ENCODE data around the gene CENPN. TPM values are rescaled to one million over a fixed set of nuclear protein-coding genes. Genes with fewer than 3 reads are reported as not detected.

The CENPN gene
- total RNA-seq, 1 donor from 2014 or later: 14.4 TPM

DNA sequence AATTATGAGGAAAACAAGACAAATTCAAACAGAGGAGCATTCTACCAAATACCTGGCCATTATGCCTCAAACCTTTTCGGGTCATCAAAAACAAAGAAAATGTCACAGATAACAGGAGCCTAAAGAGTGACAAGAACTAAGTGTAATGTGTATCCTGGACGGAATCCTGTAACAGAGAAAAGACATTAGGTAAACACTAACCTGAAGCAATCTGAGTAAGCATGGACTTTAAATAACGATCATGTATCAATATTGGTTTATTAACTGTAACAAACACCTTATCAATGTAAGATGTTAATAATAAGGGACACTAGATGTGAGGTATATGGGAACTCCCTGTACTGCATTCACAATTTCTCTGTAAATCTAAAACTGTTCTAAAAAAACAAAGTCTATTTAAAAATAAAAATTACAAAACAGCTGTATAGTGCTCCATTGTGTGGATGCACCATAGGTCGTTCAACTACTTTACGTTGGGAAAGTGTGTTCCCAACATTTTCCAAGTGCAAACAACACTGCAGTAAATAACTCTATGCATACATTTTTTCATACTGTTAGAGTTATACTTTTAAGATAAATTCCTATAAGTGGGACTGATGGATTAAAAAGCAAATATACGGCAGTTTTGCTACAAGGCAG, 15.1 kb upstream of the CENPN start:
- no peak for DNase-seq

DNA sequence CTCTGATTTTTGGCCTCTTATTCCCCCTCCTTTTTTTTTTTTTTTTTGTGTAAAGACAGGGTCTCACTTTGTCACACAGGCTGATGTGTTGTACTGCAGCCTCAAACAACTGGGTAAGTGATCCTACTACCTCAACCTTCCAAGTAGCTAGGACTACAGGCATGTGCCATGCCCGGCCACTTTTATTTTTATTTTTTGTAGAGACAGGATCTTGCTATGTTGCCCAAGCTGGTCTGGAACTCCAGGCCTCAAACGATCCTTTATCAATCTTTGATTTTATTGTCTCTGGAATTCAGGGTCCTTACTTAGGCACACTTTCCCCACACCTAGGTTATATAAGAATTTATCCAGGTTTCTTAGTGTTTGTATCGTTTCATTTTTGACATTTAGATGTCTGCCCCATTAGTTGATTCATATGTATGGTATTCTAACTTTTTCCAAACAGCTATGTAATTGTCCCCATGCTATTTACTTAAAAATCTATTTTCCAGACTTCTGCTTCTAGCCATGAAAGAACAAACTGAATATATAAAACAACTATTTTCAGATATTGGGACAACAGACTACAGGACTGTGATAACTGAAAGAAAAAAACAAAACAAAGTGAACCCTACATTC, 14.2 kb upstream of the CENPN start:
- no peak for DNase-seq

DNA sequence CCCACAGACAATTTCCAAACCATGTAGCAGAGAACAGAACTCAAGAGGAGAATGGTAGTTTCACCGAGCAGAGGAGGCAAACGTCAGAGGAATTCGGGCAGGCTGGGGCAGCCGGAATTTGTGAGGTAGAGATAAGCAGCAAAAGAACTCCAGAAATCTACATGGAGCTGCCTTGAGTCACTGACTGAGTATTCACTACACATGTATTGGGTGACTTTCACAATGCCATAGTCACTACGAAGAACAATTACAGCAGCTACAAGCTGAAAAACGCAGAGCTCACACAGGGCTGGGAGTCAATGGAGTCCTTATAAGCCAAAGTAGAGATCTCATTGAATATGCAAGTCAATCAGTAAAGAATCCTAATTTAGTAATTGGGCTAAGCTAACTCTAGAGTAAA, 13.7 kb upstream of the CENPN start:
- DNase-seq: no peak

DNA sequence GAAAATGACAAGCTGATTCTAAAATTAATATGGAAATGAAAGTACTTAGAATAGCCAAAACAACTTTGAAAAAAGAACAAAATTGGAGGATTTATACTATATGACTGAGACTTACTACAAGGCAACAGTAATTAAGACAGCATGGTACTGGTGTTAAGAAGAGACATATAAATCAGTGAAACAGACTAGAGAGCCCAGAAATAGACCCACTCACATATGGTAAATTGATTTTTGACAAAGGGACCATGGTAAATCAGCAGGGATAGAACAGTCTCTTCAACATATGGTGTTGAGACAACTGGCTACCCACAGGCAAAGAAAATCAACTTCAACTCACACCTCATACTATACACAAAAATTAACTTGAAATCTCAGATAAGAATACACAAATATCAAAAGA, 13.2 kb upstream of the CENPN start:
- no peak for DNase-seq

DNA sequence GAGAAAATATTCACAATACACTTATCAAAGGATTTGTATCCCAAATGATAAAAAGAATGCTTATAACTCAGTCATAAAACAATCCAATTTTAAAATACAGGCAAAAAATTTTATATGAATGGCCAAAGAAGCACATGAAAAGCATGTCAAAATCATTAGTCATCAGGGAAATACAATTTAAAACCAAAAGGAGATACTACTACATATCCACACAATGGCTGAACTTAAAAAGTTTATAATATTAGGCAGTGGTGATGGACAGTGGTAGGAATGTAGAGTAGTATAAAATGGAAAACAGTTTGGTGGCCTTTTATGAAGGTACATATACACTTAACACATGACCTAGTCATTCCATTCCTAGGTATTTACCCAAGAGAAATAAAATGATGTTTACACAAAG, 12.6 kb upstream of the CENPN start:
- no peak for DNase-seq

DNA sequence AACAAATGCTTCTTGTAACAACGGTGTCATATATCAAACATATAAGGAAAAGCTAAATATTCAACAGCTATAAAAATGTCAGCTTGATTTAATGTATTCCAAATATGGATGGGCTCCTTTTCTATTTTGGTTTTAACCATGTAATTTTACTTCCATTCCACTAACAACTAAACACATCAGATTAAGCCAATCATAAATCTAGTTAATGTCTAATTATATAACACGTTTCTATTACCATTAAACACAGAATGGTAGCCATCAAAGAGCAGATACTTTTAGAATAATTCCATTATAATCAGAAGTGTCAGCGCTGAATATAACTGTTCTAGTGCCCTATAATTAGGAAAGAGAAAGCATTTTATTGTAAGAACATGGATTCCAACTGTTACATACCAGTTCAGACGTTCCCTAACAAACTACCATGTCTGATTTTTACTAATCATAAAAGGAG, 10.3 kb upstream of the CENPN start:
- DNase-seq: no peak

DNA sequence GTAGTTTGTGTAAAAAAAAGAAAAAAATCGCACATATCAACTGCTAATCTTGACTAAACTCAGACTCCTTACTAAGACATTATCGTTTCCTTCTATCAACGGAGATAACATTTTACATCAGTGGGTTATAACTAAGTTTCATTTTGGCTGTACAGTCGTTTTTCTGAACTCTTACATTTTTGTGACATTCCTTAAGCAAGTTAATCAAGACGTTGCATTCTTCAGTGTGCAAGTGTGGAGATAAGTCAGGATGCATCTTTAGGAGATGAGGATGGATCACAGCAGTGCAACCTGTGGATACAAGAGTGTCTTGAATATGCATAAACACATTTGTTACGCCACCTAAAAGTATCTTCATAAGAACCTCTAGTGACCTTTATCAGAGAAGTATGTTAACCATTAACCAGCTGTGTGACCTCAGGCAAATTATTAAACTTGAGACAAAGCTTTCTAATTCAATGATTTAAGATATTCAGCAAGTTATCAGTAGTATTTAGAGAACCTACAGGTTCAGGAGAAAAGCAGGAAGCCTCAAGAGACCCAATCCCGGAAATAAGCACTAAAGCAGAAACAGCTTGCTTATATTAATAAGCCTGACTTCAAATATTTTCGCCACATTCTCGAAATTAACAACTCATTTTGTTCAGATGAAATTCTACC, 9.7 kb upstream of the CENPN start:
- DNase-seq: no peak

DNA sequence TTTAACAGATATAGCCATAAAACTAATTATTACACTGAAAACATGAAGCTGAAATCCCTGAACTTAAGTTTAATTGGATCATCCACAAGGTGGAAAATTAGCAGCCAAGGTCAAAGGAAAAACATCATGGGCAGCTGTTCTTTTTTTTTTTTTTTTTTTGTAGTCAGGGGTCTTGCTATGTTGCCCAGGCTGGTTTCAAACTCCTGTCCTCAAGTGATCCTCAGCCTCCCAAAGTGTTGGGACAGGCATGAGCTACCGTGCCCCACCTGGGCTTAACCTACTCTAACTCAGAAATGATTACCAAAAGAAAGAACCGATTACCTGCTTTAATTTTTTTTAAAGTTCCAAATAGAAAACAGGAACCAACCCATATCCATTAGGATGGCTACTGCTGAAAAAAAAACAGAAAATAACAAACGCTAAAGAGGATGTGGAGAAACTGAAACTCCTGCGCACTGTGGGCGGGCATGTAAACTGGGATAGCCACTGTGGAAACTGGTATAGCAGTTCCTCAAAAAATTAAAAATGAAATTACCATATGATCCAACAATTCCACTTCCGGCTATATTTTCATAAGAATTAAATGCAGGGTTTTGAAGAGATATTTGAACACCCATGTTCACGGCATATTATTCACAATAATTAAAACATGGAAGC, 8.9 kb upstream of the CENPN start:
- DNase-seq: no peak

DNA sequence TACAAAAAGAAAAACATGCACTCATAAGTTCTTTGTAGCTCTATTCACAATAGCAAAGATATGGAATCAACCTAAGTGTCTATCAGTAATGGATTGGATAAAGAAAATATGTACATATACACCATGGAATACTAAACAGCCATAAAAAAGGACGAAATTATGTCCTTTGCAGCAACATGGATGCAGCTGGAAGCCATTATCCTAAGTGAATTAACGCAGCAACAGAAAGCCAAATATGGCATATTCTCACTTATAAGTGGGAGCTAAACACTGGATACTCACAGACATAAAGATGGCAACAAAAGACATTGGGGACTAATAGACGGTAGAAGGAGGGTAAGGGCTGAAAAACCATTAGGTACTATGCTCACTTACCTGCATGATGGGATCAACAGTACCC, 6.1 kb upstream of the CENPN start:
- DNase-seq: no peak

DNA sequence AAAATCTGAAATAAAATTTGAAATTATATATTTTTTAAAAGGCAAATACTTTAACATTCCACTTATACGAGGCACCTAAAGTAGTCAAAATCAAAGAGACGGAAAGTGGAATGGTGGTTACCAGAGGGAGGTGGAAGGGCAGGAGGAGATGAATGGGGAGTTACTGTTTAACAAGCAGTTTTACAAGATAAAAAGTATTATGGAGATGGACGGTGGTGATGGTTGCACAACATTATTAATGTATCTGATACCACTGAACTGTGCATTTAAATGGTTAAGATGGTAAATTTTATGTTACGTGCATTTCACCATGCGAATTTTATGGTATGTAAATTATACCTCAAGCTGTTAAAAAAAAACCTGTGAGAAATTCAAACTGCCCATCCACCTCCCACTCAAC, 5.7 kb upstream of the CENPN start:
- DNase-seq: no peak

DNA sequence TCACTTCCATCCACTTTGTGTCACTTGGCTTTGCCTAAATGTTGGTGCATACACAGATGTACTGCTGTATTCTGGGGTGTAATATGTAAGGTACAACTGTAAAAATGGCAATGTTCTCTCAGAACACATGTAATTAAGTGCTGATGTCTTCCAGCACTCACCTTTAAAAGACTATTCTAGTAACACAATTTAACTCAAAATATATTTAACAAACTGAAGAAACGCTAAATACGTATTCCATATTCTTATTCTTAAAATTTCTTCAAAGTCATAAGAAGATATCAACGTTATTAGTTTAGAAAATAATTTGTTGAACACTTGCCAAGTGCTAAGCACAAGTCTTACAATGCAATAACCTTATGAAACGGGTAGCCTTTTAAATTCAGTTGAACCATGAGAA, 4.0 kb upstream of the CENPN start:
- no peak for DNase-seq

DNA sequence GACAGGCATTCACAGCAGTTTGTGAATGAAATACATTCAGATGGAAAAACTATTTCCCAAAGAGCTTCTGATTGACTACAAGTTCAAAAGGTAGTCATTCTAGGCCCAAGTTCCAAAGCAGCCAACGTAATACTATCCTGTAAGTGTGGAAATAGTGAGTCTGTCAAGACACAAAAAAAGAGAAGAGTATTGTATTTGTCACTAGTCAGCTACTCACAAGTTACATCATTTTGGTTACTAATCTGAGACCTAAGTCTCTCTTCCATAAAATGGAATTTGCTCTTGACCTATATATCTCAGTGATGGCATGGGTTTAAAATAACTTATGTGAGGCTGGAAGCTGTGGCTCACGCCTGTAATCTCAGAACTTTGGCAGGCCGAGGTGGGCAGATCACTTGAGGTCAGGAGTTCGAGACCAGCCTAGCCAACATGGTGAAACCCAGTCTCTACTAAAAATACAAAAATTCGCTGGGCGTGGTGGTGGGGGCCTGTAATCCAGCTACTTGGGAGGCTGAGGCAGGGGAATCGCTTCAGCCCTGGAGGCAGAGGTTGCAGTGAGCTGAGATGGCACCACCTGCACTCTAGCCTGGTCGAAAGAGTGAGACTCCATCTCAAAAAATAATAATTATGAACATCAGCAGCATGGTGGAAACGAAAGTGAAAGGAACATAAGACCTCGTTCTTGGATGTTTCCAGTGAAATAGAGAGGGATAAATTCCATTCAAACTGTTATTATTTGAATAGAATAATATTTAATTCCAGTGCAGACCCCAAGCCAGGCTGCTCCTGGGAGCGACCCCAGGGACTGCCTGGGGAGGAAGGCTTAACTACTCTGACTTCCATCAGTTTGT, 3.2 kb upstream of the CENPN start:
- DNase-seq: no peak

DNA sequence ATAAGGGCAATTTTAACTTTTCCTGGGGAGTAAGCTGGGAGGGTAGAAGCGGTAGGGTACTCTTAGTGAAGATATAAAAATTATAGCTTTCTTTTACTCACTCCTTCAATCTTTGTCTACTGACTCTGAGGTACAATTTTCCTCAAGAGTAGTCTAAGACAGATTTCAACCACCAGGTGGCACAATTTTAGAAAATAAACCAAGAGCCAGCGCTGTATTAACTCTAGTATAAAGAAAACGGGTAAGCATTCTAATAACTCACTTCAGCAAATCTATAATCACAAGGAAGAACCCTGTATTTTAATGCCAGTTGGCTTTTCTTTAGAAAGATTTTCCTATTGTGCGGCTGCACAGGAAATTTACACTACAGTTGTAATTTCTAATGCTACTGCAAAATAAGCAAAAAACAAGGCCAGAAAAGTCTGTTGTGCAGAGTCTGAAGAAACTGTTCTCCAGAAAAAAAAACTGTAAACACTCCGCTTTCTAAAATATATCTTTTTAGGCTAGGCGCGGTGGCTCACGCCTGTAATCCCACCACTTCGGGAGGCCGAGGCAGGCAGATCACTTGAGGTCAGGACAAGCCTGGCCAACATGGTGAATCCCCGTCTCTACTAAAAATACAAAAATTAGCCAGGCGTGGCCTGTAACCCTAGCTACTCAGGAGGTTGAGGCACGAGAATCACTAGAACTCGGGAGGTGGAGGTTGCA, 2.2 kb upstream of the CENPN start:
- peak; percentile 30 for DNase-seq

DNA sequence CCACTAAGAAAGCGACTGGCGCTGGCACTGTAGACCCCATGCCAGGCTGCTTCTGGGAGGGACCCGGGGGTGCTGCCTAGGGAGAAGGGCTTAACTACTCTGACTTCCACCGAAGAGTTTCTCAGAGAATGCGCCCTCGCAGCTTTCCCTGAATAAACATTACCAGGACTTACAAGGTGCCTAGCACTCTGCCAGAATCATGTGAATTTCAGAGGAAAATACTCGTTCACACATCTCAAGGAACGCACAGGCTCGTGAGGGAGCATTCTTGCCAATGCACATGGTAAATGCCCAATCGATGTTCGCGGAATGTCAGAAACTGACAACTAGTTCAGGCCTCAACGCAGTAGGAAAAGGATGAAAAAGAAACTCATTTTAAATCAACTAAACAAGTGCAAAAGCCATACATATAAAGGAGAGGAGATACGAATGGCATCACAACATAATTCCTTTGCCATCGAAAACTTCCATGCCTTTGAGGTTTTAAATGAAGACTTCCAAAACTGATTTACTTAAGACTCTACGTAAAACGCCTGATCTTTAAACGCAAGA, 1.3 kb upstream of the CENPN start:
- DNase-seq: no peak

DNA sequence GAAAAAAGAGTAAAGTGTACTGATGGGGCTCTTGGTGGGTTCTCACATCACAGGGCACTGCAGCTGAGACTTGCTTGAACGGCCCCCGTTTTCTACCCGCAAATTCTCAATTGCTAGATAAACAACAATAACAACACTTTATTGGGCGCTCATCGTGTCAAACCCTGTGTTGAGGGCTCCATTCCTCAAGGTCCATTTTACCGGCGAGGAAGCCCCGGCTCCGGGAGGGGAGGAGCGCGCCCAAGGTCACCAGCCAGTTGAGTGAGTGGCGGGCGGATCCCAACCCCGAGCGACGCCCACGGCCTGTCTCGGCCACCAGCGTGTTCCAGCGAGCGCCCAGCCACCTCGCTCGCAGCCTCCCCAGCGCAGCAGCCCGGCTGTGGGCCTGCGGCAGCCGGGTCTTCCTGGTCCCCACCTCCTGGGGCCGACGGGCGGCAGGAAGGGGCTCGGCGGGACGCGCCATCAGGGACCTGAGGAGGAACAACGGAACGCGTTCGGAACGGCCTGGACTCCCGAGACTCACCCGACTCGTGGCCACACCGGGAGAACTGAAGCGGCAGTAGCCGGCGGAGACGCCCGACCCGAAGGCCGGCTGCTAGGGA, 702 bp upstream of the CENPN start:
- no peak for DNase-seq

DNA sequence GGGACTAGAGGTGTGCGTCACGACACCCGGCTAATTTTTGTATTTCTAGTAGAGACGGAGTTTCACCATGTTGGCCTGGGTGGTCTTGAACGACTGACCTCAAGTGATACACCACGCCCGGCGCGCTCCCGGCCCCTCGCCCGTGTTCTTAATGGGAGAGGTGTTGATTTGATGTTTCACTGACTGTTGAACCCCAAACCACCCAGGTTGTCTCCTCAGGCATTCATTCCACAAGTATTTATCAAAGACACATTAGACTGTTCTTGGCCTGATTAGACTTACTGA, 1.4 kb downstream of the CENPN start:
- no peak for DNase-seq

DNA sequence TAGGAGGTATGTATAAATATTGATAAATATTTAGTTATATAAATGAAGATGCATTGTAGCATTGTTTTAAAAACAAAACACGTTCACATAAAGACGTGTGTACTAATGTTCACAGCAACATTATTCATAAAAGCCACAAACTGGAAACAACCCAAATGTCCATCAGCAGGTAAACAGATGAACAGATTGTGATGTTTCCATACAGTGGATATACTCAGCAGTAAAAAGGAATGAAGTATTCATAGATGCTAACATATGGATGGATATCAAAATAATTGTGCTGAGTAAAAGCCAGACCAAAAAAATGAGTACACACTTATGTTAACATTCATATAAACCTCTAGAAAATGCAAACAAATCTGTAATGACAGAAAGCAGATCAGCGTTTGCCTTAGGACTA, 6.0 kb downstream of the CENPN start:
- no peak for DNase-seq

DNA sequence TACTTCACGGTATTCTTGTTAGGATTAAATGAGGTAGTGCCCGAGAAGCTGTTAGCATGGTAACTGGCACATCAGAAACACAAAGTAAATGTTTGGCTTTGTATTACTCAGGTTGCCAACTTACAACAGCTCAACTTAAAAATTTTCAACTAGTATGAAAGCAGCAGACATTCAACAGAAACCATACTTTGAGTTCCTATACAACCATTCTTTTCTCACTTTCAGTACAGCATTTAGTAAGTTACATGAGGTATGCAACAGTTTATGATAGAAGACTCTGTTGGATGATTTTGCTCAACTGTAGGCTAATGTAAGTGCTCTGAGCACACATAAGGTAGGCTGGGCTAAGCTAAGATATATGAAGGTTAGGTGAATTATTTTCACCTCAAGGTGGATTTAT, 7.7 kb downstream of the CENPN start:
- no peak for DNase-seq

DNA sequence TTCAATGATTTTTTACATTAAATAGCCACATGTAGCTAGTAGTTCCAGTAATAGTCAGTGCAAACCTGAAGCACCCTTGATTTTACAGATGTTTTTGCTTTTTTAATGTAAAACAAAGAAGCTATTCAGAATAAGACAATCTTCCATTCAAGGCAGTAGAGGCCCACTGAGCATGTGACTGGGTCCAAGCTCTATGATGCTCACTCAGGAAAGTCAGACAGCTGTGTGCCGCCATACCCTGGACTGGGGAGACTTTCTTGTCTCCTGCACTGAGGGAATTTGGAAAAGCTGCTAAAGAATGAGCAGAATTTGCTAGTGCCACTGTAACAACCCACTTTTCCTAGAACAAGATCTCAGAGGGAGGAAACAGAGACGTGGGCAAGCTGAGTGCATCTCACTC, 11.5 kb downstream of the CENPN start:
- DNase-seq: no peak

DNA sequence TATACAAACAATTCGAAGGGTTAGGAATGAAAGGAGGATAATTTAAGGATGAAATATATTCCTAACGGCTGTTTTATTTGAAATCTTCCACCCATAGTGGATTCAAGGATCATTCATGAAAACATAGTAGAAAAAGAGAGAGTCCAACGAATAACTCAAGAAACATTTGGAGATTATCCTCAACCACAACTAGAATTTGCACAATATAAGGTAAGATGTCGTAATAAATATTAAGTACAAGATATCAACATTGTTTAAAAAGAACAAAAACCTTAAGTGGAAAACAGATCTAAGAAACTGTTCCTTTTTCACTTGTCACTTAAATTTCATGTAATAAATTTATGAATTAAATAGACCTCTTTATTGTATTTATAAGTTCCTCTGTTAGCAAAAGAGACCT, 19.4 kb downstream of the CENPN start:
- DNase-seq: no peak

DNA sequence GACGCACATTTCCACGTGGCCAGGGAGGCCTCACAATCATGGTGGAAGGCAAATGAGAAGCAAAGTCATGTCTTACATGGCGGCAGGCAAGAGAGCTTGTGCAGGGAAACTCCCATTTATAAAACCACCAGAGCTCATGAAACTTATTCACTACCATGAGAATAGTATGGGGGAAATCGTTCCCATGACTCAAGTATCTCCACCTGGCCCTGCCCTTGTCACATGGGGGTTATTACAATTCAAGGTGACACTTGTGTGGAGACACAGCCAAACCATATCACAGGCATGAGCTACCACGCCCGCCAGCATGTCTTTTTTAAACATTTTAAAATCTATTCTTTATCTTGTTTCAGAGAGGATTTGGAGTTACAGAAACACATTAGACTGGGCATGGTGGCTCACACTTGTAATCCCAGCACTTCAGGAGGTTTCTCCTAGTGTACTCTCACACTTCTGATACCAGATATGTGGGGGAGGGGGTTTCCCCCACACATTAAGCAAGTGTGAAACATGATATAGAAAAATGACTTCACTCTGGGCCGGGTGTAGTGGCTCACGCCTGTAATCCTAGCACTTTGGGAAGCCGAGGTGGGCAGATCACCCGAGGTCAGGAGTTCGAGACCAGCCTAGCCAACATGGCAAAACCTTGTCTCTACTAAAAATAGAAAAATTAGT, 23.1 kb downstream of the CENPN start:
- no peak for DNase-seq

Data from skin of body (tissue), 2 donors.